SKM-1 (cell line): ENCODE data around the gene MATN1.

Source experiments
- DNase-seq: peaks from one replicate; lab custom pipeline; 2025; ENCODE audit not compliant: unreplicated experiment; lab: John Stamatoyannopoulos, UW

MATN1 gene

GRCh38 chr1:30683699-30684098 lies 39.7 kb downstream of the MATN1 start:
- no peak for DNase-seq

- no peak for DNase-seq
Measured at GRCh38 chr1:30682396-30683275, 40.7 kb downstream of the MATN1 start.

GRCh38 chr1:30681782-30682181 lies 41.6 kb downstream of the MATN1 start:
- no peak for DNase-seq

- no peak for DNase-seq
Measured at GRCh38 chr1:30680879-30681278, 42.5 kb downstream of the MATN1 start.

- no peak for DNase-seq
Measured at GRCh38 chr1:30680429-30680828, 43.0 kb downstream of the MATN1 start.

- no peak for DNase-seq
Measured at GRCh38 chr1:30679976-30680305, 43.4 kb downstream of the MATN1 start.

GRCh38 chr1:30679201-30679975 lies 44.0 kb downstream of the MATN1 start:
- no peak for DNase-seq

- no peak for DNase-seq
Measured at GRCh38 chr1:30678209-30678608, 45.2 kb downstream of the MATN1 start.

GRCh38 chr1:30677471-30677870 lies 45.9 kb downstream of the MATN1 start:
- DNase-seq: no peak

GRCh38 chr1:30675761-30676160 lies 47.6 kb downstream of the MATN1 start:
- DNase-seq: no peak

GRCh38 chr1:30675289-30675688 lies 48.1 kb downstream of the MATN1 start:
- no peak for DNase-seq

GRCh38 chr1:30673395-30673794 lies 50.0 kb downstream of the MATN1 start:
- no peak for DNase-seq

- DNase-seq: no peak
Measured at GRCh38 chr1:30672661-30673060, 50.7 kb downstream of the MATN1 start.

GRCh38 chr1:30670240-30671060 lies 52.9 kb downstream of the MATN1 start:
- no peak for DNase-seq

GRCh38 chr1:30668546-30669327 lies 54.6 kb downstream of the MATN1 start:
- no peak for DNase-seq

- no peak for DNase-seq
Measured at GRCh38 chr1:30668024-30668423, 55.4 kb downstream of the MATN1 start.

GRCh38 chr1:30666756-30667273 lies 56.6 kb downstream of the MATN1 start:
- DNase-seq: no peak

GRCh38 chr1:30665216-30666010 lies 58.0 kb downstream of the MATN1 start:
- no peak for DNase-seq

GRCh38 chr1:30664103-30664755 lies 59.2 kb downstream of the MATN1 start:
- no peak for DNase-seq
